WTC11 (cell line): Measurements from ENCODE around the gene MIEF1. TPM values are rescaled to one million over a fixed set of nuclear protein-coding genes. Genes with fewer than 3 reads are reported as not detected.

Source experiments
- CREM ChIP-seq: sonication (generic); formaldehyde crosslinking; IDR thresholded peaks from 2 replicates; pipeline ENCODE4 v1.8.1; 2022; ENCODE audit warnings: mild to moderate bottlenecking, missing genetic modification reagents, moderate library complexity
- ETV6 ChIP-seq: sonication (generic); formaldehyde crosslinking; IDR thresholded peaks from 2 replicates; pipeline ENCODE4 v1.8.1; 2022; ENCODE audit warnings: mild to moderate bottlenecking, missing genetic modification reagents
- GABPB1 ChIP-seq: sonication (generic); formaldehyde crosslinking; IDR thresholded peaks from 2 replicates; pipeline ENCODE4 v1.8.1; 2023; ENCODE audit warnings: mild to moderate bottlenecking, missing genetic modification reagents
- IRF2 ChIP-seq: sonication (generic); formaldehyde crosslinking; IDR thresholded peaks from 2 replicates; pipeline ENCODE4 v1.8.0; 2022; ENCODE audit warnings: low read depth, missing genetic modification reagents, borderline replicate concordance
- MYBL2 ChIP-seq: sonication (generic); formaldehyde crosslinking; IDR thresholded peaks from 2 replicates; pipeline ENCODE4 v1.8.1; 2023; ENCODE audit warnings: mild to moderate bottlenecking, moderate library complexity, missing genetic modification reagents
- NR2C2 ChIP-seq: sonication (generic); formaldehyde crosslinking; IDR thresholded peaks from 2 replicates; pipeline ENCODE4 v1.8.0; 2022; ENCODE audit warnings: mild to moderate bottlenecking, missing genetic modification reagents
- ZBTB21 ChIP-seq: sonication (generic); formaldehyde crosslinking; IDR thresholded peaks from 2 replicates; pipeline ENCODE4 v1.8.1; 2023; ENCODE audit warnings: mild to moderate bottlenecking, missing genetic modification reagents, borderline replicate concordance
- ZNF232 ChIP-seq: sonication (generic); formaldehyde crosslinking; IDR thresholded peaks from 2 replicates; pipeline ENCODE4 v1.8.0; 2022; ENCODE audit warnings: mild to moderate bottlenecking, missing genetic modification reagents
- ZNF317 ChIP-seq: sonication (generic); formaldehyde crosslinking; IDR thresholded peaks from 2 replicates; pipeline ENCODE4 v1.8.1; 2023; ENCODE audit warnings: low read depth, mild to moderate bottlenecking, moderate library complexity, missing genetic modification reagents, borderline replicate concordance
- ZNF671 ChIP-seq: fragments of 250-450 bp; sonication (Bioruptor Pico); IDR thresholded peaks from 2 replicates; pipeline ENCODE4 v1.8.0; 2021; ENCODE audit warnings: mild to moderate bottlenecking
- total RNA-seq: library from RNA; stranded (reverse); gene quantifications from 3 replicates; pipeline ENCODE4 v1.2.3, GENCODE V29; 2021
- TF ChIP-seq, protein P1 (sequence below): sonication (generic); formaldehyde crosslinking; IDR thresholded peaks from 2 replicates; pipeline ENCODE4 v1.8.0; 2023; ENCODE audit warnings: missing genetic modification reagents, mild to moderate bottlenecking, borderline replicate concordance
- TF ChIP-seq, protein P2 (sequence below): fragments of 250-450 bp; sonication (Bioruptor Pico); IDR thresholded peaks from 2 replicates; pipeline ENCODE4 v1.9.0; 2021; ENCODE audit warnings: mild to moderate bottlenecking, borderline replicate concordance
- TF ChIP-seq, protein P3 (sequence below): sonication (generic); formaldehyde crosslinking; IDR thresholded peaks from 2 replicates; pipeline ENCODE4 v1.8.1; 2023; ENCODE audit warnings: mild to moderate bottlenecking, missing genetic modification reagents, moderate library complexity
- TF ChIP-seq, protein P4 (sequence below): sonication (generic); formaldehyde crosslinking; IDR thresholded peaks from 2 replicates; pipeline ENCODE4 v1.8.1; 2023; ENCODE audit warnings: mild to moderate bottlenecking, missing genetic modification reagents, borderline replicate concordance
- TF ChIP-seq, protein P5 (sequence below): sonication (generic); formaldehyde crosslinking; IDR thresholded peaks from 2 replicates; pipeline ENCODE4 v1.8.0; 2022; ENCODE audit warnings: missing genetic modification reagents
- TF ChIP-seq, protein P6 (sequence below): sonication (generic); formaldehyde crosslinking; IDR thresholded peaks from 2 replicates; pipeline ENCODE4 v1.8.1; 2022; ENCODE audit warnings: missing genetic modification reagents, borderline replicate concordance

The MIEF1 gene
- total RNA-seq, 1 experiment from 2014 or later: 38.7 TPM

DNA sequence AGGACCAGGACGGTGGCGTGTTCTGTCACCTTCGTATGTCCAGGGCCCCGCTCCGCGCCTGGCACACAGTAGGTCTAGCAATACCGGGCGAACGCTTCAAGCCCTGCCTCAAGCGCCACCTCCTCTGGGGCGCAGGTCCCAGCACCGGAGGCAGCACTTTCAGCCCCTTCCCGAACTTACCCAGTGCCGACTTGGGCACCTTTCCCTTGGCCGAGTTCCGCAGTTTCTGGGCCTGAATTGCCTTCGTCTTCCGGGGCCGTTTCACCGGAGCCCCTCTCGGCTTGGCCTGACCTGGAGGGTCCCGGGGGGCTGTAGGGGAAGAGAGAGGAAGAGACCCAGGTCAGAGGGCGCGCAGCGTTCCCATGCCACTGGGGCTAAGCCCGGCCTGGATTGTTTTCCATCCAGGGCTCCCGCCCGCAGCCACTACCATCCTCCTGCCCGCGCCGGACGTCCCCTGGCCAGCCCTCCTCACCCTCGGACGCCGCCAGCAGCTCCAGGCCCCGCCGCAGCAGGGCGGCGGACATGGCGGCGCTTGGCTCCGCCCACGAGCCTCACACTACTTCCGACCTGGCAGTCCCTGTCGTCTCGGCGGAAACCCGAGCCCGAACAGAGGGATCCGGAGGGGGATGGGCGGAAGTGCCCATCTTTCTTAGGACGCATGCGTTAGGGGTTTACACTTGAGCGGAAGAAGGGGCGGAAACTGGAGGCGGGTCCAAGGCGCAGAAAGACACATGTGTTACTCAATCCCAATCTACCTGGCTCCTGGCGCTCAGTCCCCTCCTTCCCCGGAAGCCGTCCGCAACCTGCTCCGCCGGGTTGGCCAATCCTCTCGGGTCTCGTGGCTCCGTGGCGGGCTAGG lies 30.4 kb downstream of the MIEF1 start, which contains the start of gene RPS19BP1 (continued):
- TF ChIP-seq, protein P1, sequence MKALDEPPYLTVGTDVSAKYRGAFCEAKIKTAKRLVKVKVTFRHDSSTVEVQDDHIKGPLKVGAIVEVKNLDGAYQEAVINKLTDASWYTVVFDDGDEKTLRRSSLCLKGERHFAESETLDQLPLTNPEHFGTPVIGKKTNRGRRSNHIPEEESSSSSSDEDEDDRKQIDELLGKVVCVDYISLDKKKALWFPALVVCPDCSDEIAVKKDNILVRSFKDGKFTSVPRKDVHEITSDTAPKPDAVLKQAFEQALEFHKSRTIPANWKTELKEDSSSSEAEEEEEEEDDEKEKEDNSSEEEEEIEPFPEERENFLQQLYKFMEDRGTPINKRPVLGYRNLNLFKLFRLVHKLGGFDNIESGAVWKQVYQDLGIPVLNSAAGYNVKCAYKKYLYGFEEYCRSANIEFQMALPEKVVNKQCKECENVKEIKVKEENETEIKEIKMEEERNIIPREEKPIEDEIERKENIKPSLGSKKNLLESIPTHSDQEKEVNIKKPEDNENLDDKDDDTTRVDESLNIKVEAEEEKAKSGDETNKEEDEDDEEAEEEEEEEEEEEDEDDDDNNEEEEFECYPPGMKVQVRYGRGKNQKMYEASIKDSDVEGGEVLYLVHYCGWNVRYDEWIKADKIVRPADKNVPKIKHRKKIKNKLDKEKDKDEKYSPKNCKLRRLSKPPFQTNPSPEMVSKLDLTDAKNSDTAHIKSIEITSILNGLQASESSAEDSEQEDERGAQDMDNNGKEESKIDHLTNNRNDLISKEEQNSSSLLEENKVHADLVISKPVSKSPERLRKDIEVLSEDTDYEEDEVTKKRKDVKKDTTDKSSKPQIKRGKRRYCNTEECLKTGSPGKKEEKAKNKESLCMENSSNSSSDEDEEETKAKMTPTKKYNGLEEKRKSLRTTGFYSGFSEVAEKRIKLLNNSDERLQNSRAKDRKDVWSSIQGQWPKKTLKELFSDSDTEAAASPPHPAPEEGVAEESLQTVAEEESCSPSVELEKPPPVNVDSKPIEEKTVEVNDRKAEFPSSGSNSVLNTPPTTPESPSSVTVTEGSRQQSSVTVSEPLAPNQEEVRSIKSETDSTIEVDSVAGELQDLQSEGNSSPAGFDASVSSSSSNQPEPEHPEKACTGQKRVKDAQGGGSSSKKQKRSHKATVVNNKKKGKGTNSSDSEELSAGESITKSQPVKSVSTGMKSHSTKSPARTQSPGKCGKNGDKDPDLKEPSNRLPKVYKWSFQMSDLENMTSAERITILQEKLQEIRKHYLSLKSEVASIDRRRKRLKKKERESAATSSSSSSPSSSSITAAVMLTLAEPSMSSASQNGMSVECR (CRISPR knock-in tag): peak; percentile 28; the same call in 1 of the 2 replicates
- TF ChIP-seq, protein P2, sequence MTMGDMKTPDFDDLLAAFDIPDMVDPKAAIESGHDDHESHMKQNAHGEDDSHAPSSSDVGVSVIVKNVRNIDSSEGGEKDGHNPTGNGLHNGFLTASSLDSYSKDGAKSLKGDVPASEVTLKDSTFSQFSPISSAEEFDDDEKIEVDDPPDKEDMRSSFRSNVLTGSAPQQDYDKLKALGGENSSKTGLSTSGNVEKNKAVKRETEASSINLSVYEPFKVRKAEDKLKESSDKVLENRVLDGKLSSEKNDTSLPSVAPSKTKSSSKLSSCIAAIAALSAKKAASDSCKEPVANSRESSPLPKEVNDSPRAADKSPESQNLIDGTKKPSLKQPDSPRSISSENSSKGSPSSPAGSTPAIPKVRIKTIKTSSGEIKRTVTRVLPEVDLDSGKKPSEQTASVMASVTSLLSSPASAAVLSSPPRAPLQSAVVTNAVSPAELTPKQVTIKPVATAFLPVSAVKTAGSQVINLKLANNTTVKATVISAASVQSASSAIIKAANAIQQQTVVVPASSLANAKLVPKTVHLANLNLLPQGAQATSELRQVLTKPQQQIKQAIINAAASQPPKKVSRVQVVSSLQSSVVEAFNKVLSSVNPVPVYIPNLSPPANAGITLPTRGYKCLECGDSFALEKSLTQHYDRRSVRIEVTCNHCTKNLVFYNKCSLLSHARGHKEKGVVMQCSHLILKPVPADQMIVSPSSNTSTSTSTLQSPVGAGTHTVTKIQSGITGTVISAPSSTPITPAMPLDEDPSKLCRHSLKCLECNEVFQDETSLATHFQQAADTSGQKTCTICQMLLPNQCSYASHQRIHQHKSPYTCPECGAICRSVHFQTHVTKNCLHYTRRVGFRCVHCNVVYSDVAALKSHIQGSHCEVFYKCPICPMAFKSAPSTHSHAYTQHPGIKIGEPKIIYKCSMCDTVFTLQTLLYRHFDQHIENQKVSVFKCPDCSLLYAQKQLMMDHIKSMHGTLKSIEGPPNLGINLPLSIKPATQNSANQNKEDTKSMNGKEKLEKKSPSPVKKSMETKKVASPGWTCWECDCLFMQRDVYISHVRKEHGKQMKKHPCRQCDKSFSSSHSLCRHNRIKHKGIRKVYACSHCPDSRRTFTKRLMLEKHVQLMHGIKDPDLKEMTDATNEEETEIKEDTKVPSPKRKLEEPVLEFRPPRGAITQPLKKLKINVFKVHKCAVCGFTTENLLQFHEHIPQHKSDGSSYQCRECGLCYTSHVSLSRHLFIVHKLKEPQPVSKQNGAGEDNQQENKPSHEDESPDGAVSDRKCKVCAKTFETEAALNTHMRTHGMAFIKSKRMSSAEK (CRISPR knock-in tag): no peak
- TF ChIP-seq CREM (CRISPR knock-in tag): 0 out of 2 replicates have a peak, but pooled peaks have one; percentile 64
- no peak for TF ChIP-seq ZNF232 (CRISPR knock-in tag)
- TF ChIP-seq ZNF671 (CRISPR knock-in tag): no peak
- peak; percentile 72; the same call in 1 of the 2 replicates for TF ChIP-seq GABPB1 (CRISPR knock-in tag)
- TF ChIP-seq, protein P3, sequence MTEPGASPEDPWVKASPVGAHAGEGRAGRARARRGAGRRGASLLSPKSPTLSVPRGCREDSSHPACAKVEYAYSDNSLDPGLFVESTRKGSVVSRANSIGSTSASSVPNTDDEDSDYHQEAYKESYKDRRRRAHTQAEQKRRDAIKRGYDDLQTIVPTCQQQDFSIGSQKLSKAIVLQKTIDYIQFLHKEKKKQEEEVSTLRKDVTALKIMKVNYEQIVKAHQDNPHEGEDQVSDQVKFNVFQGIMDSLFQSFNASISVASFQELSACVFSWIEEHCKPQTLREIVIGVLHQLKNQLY (CRISPR knock-in tag): no peak
- no peak for TF ChIP-seq ZNF317
- TF ChIP-seq NR2C2 (CRISPR knock-in tag): no peak
- no peak for TF ChIP-seq IRF2 (CRISPR knock-in tag)
- TF ChIP-seq, protein P4, sequence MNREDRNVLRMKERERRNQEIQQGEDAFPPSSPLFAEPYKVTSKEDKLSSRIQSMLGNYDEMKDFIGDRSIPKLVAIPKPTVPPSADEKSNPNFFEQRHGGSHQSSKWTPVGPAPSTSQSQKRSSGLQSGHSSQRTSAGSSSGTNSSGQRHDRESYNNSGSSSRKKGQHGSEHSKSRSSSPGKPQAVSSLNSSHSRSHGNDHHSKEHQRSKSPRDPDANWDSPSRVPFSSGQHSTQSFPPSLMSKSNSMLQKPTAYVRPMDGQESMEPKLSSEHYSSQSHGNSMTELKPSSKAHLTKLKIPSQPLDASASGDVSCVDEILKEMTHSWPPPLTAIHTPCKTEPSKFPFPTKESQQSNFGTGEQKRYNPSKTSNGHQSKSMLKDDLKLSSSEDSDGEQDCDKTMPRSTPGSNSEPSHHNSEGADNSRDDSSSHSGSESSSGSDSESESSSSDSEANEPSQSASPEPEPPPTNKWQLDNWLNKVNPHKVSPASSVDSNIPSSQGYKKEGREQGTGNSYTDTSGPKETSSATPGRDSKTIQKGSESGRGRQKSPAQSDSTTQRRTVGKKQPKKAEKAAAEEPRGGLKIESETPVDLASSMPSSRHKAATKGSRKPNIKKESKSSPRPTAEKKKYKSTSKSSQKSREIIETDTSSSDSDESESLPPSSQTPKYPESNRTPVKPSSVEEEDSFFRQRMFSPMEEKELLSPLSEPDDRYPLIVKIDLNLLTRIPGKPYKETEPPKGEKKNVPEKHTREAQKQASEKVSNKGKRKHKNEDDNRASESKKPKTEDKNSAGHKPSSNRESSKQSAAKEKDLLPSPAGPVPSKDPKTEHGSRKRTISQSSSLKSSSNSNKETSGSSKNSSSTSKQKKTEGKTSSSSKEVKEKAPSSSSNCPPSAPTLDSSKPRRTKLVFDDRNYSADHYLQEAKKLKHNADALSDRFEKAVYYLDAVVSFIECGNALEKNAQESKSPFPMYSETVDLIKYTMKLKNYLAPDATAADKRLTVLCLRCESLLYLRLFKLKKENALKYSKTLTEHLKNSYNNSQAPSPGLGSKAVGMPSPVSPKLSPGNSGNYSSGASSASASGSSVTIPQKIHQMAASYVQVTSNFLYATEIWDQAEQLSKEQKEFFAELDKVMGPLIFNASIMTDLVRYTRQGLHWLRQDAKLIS: 0 out of 2 replicates have a peak, but pooled peaks have one; percentile 69
- TF ChIP-seq, protein P5, sequence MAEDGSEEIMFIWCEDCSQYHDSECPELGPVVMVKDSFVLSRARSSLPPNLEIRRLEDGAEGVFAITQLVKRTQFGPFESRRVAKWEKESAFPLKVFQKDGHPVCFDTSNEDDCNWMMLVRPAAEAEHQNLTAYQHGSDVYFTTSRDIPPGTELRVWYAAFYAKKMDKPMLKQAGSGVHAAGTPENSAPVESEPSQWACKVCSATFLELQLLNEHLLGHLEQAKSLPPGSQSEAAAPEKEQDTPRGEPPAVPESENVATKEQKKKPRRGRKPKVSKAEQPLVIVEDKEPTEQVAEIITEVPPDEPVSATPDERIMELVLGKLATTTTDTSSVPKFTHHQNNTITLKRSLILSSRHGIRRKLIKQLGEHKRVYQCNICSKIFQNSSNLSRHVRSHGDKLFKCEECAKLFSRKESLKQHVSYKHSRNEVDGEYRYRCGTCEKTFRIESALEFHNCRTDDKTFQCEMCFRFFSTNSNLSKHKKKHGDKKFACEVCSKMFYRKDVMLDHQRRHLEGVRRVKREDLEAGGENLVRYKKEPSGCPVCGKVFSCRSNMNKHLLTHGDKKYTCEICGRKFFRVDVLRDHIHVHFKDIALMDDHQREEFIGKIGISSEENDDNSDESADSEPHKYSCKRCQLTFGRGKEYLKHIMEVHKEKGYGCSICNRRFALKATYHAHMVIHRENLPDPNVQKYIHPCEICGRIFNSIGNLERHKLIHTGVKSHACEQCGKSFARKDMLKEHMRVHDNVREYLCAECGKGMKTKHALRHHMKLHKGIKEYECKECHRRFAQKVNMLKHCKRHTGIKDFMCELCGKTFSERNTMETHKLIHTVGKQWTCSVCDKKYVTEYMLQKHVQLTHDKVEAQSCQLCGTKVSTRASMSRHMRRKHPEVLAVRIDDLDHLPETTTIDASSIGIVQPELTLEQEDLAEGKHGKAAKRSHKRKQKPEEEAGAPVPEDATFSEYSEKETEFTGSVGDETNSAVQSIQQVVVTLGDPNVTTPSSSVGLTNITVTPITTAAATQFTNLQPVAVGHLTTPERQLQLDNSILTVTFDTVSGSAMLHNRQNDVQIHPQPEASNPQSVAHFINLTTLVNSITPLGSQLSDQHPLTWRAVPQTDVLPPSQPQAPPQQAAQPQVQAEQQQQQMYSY (CRISPR knock-in tag): no peak
- peak; percentile 74 for TF ChIP-seq MYBL2 (CRISPR knock-in tag)
- no peak; the same call in 1 of the 2 replicates for TF ChIP-seq ZBTB21 (CRISPR knock-in tag)
- peak; percentile 99 for TF ChIP-seq ETV6 (CRISPR knock-in tag)
- TF ChIP-seq, protein P6, sequence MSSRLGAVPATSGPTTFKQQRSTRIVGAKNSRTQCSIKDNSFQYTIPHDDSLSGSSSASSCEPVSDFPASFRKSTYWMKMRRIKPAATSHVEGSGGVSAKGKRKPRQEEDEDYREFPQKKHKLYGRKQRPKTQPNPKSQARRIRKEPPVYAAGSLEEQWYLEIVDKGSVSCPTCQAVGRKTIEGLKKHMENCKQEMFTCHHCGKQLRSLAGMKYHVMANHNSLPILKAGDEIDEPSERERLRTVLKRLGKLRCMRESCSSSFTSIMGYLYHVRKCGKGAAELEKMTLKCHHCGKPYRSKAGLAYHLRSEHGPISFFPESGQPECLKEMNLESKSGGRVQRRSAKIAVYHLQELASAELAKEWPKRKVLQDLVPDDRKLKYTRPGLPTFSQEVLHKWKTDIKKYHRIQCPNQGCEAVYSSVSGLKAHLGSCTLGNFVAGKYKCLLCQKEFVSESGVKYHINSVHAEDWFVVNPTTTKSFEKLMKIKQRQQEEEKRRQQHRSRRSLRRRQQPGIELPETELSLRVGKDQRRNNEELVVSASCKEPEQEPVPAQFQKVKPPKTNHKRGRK (CRISPR knock-in tag): no peak
